ENCODE results near the gene C2orf42.

C2orf42 gene

DNA sequence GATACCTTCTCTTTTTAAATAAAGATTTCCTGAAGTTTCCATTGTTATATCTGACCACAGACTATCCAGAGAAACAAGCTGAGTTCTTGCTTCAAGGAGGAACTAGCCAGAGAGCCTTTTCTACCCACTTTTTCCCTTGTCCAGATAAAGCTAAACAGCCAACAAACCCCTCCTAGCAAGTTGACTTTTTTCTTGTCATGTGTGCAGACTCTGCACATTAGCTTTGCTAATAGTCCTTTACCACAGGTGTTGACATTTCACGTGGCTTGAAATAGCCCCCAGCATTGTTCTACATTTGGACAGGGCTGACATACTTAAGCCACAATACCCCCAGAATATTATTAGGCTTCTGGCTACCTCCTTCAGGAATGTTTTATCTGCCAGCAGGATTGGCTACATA lies 62.8 kb downstream of the C2orf42 start:
- H3K4me1 ChIP-seq (ENCODE audit: control insufficient read depth, insufficient read depth, low read length): peaks cover 37% of the 10 kb centered on the region
- H3K27me3 ChIP-seq (ENCODE audit: control insufficient read depth in 1 of 2, insufficient read depth in 2 of 2, low read length in 2 of 2): no peaks in the 10 kb centered on the region
- no peak overlapping the region for H3K9ac ChIP-seq (ENCODE audit: low read length in 2 of 2)
- no peaks in the 10 kb centered on the region for H3K9me3 ChIP-seq (ENCODE audit: control insufficient read depth in 2 of 2, low read length in 2 of 2)
- H3K4me3 ChIP-seq (ENCODE audit: low read length in 2 of 2): no peak overlapping the region
- no peaks in the 10 kb centered on the region for H3K36me3 ChIP-seq (ENCODE audit: control insufficient read depth in 2 of 2, insufficient read depth in 2 of 2, low read length in 2 of 2)
- H3K27ac ChIP-seq (ENCODE audit: low read length): no peak overlapping the region

DNA sequence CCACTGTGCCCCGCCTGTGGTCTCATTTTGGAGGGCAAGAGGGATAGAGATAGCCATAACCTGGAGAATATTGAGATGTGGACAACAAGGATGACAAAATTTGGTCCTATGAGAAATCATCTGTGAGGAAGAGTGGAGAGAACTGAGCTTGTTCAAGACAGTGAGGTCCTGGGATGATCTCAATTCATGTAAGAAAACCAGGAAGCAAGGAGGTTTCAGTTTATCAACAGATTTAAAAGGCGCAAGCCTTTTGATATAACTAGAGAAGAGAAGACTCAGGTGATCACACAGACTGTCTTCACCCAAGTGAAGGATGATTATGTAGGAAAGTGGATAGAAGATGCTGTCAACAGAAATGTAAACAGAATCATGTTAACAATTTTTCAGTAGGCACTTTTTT lies 64.4 kb downstream of the C2orf42 start:
- Histone ChIP-seq H3K27me3 (ENCODE audit: control insufficient read depth in 1 of 2, insufficient read depth in 2 of 2, low read length in 2 of 2) (no peaks in the 10 kb centered on the region), H3K4me3 (ENCODE audit: low read length in 2 of 2) (no peak overlapping the region), H3K9me3 (ENCODE audit: control insufficient read depth in 2 of 2, low read length in 2 of 2) (no peaks in the 10 kb centered on the region), H3K9ac (ENCODE audit: low read length in 2 of 2) (no peak overlapping the region), H3K4me1 (ENCODE audit: control insufficient read depth, insufficient read depth, low read length) (peaks cover 26% of the 10 kb centered on the region), H3K36me3 (ENCODE audit: control insufficient read depth in 2 of 2, insufficient read depth in 2 of 2, low read length in 2 of 2) (no peaks in the 10 kb centered on the region), H3K27ac (ENCODE audit: low read length) (no peak overlapping the region)

DNA sequence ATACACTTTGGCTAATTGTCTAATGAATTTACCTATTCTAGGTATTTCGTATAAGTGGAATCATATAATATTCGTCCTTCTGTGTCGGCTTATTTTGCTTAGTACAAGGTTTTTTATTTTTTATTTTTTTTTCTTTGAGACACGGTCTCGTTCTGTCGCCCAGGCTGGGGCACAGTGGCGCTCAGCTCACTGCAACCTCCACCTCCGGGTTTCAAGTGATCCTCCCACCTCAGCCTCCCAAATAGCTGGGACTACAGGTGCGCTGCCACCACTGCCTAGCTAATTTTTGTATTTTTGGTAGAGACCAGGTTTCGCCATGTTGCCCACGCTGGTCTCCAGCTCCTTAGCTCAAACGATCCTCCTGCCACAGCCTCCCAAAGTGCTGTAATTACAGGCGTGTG lies 65.3 kb downstream of the C2orf42 start:
- no peaks in the 10 kb centered on the region for H3K36me3 ChIP-seq (ENCODE audit: control insufficient read depth in 2 of 2, insufficient read depth in 2 of 2, low read length in 2 of 2)
- peak overlapping the region; percentile 73 to 81 for H3K4me3 ChIP-seq (ENCODE audit: low read length in 2 of 2)
- no peaks in the 10 kb centered on the region for H3K9me3 ChIP-seq (ENCODE audit: control insufficient read depth in 2 of 2, low read length in 2 of 2)
- H3K4me1 ChIP-seq (ENCODE audit: control insufficient read depth, insufficient read depth, low read length): peaks cover 24% of the 10 kb centered on the region
- H3K9ac ChIP-seq (ENCODE audit: low read length in 2 of 2): peak overlapping the region; percentile 98
- peak overlapping the region; percentile 98 for H3K27ac ChIP-seq (ENCODE audit: low read length)
- no peaks in the 10 kb centered on the region for H3K27me3 ChIP-seq (ENCODE audit: control insufficient read depth in 1 of 2, insufficient read depth in 2 of 2, low read length in 2 of 2)

DNA sequence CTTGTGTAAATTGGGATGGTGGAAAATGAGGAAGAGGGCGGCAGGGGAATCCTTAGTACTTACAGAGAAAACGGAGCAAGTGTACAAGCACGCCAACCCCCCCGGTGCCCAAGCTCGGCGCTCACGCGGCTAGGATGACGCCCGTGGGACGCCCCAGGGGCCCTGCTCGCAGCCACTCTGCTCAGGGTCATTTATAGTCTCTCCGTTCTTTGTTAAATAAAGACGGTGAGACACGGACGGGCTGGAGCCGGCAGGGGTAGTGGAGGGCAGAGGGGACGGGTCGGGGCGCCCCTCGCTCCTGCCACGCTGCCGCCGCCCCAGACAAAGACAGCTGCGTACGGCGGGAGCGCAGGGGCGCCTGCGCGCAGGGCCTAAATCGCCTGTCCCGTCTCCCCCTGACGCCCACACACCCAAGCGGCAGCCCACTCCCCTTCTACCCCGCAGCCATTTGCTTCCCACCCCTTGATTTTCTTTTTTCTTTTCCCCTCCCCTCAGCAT lies 65.8 kb downstream of the C2orf42 start:
- peak overlapping the region; percentile 73 to 81 for H3K4me3 ChIP-seq (ENCODE audit: low read length in 2 of 2)
- peaks cover 24% of the 10 kb centered on the region for H3K4me1 ChIP-seq (ENCODE audit: control insufficient read depth, insufficient read depth, low read length)
- H3K9me3 ChIP-seq (ENCODE audit: control insufficient read depth in 2 of 2, low read length in 2 of 2): no peaks in the 10 kb centered on the region
- no peaks in the 10 kb centered on the region for H3K36me3 ChIP-seq (ENCODE audit: control insufficient read depth in 2 of 2, insufficient read depth in 2 of 2, low read length in 2 of 2)
- H3K27ac ChIP-seq (ENCODE audit: low read length): peak overlapping the region; percentile 98
- no peaks in the 10 kb centered on the region for H3K27me3 ChIP-seq (ENCODE audit: control insufficient read depth in 1 of 2, insufficient read depth in 2 of 2, low read length in 2 of 2)
- peak overlapping the region; percentile 98 for H3K9ac ChIP-seq (ENCODE audit: low read length in 2 of 2)

DNA sequence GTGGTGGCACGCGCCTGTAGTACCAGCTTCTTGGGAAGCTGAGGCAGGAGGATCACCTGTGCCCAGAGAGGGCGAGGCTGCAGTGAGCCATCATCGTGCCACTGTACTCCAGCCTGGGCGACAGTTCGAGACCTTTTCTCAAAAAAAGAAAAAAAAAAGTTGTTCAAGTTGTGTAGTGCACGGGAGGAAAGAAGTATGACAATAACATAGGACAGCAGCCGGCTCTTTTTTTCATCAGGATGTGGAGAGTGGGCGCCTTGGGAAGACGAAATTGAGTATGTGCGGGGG lies 67.0 kb downstream of the C2orf42 start:
- no peaks in the 10 kb centered on the region for H3K27me3 ChIP-seq (ENCODE audit: control insufficient read depth in 1 of 2, insufficient read depth in 2 of 2, low read length in 2 of 2)
- H3K4me1 ChIP-seq (ENCODE audit: control insufficient read depth, insufficient read depth, low read length): peaks cover 24% of the 10 kb centered on the region
- H3K27ac ChIP-seq (ENCODE audit: low read length): peak overlapping the region; percentile 98
- H3K9ac ChIP-seq (ENCODE audit: low read length in 2 of 2): peak overlapping the region; percentile 29 to 98
- H3K4me3 ChIP-seq (ENCODE audit: low read length in 2 of 2): peak overlapping the region; percentile 73 to 81
- H3K36me3 ChIP-seq (ENCODE audit: control insufficient read depth in 2 of 2, insufficient read depth in 2 of 2, low read length in 2 of 2): no peaks in the 10 kb centered on the region
- H3K9me3 ChIP-seq (ENCODE audit: control insufficient read depth in 2 of 2, low read length in 2 of 2): no peaks in the 10 kb centered on the region

DNA sequence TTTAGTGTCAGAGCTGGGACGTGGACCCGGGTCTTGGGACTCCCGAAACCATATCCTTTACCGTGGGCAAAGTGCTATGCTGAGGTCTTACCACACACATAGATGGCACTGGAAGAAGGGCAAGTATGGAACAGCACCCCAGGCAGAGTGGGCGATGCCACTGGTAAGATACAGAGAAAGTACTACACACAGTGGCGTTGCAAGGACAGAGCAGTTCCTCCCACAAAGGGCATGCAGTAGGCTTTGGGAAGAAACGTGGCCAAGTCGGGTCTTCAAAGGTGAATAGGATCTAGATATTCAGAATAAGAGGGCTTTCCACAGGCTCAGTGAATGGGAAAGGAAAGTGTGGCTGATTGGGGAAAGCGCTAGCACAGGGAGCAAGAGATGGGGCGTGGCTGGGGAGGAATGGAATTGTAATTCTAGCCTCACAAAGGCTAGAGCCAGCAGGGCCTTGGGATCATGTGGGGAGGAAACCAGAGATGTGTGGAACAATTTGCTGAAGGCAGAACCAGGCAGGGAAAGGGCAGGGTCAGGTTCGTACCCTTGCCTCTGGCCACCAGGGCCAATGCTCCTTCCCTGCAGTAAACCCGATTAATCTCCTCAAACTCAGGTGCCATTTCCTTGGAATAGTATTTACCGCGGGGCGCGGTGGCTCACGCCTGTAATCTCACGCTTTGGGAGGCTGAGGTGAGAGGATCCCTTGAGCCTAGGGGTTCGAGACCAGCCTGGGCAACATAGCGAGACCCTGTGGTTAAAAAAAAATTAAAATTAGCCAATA lies 67.6 kb downstream of the C2orf42 start:
- H3K9me3 ChIP-seq (ENCODE audit: control insufficient read depth in 2 of 2, low read length in 2 of 2): no peaks in the 10 kb centered on the region
- H3K4me1 ChIP-seq (ENCODE audit: control insufficient read depth, insufficient read depth, low read length): peaks cover 24% of the 10 kb centered on the region
- no peaks in the 10 kb centered on the region for H3K27me3 ChIP-seq (ENCODE audit: control insufficient read depth in 1 of 2, insufficient read depth in 2 of 2, low read length in 2 of 2)
- H3K9ac ChIP-seq (ENCODE audit: low read length in 2 of 2): peak overlapping the region; percentile 13 to 98
- H3K36me3 ChIP-seq (ENCODE audit: control insufficient read depth in 2 of 2, insufficient read depth in 2 of 2, low read length in 2 of 2): no peaks in the 10 kb centered on the region
- H3K4me3 ChIP-seq (ENCODE audit: low read length in 2 of 2): peak overlapping the region; percentile 73 to 81
- peak overlapping the region; percentile 98 for H3K27ac ChIP-seq (ENCODE audit: low read length)

DNA sequence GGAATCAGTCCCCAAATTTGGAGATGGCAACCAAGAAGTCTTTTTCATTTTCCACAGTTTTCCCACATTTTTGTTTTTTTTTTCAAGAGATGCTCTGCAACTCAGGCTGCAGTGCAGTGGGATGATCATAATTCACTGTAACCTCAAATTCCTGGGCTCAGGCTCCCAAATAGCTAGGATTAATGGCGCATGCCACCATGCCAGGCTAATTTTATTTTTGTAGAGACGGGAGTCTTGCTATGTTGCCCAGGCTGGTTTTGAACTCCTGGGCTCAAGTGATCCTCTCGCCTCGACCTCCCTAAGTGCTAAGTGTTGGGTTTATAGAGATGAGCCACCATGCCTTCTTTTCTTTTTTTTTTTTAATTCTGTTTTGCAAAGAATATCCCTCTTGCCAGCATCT lies 68.3 kb downstream of the C2orf42 start:
- H3K27ac ChIP-seq (ENCODE audit: low read length): no peak overlapping the region
- H3K4me1 ChIP-seq (ENCODE audit: control insufficient read depth, insufficient read depth, low read length): peaks cover 24% of the 10 kb centered on the region
- H3K9me3 ChIP-seq (ENCODE audit: control insufficient read depth in 2 of 2, low read length in 2 of 2): no peaks in the 10 kb centered on the region
- H3K9ac ChIP-seq (ENCODE audit: low read length in 2 of 2): no peak overlapping the region
- H3K36me3 ChIP-seq (ENCODE audit: control insufficient read depth in 2 of 2, insufficient read depth in 2 of 2, low read length in 2 of 2): no peaks in the 10 kb centered on the region
- no peak overlapping the region for H3K4me3 ChIP-seq (ENCODE audit: low read length in 2 of 2)
- H3K27me3 ChIP-seq (ENCODE audit: control insufficient read depth in 1 of 2, insufficient read depth in 2 of 2, low read length in 2 of 2): no peaks in the 10 kb centered on the region

DNA sequence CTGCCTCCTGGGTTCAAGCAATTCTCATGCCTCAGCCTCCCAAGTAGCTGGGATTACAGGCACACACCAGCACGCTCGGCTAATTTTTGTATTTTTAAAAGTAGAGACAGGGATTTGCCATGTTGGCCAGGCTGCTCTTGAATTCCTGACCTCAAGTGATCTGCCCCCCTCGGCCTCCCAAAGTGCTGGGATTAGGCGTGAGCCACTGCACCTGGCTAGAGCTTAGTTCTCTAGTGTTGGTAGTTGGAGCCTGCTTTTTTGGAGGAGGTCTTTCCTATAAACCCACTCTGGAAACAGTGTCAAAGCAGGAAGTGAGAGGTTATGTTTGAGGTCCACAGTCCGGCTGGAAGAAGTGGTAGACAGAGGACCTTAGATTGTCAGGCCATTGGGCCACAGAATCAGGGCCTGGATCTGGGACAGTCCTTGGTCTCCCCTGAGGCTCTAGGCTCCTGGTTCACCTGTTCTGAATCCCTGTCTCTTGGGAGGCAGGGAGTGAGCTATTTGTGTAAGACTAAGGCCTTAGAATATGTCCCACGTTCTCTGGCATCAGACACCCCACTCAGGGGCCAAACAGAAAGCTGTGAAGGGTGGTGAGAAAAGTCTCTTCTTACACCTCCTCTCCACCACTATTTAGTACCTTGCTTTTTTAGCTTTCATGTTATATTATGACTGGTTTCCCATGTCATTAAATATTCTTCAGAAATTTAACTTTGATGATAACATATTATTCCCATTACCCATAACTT lies 69.0 kb downstream of the C2orf42 start:
- H3K9ac ChIP-seq (ENCODE audit: low read length in 2 of 2): no peak overlapping the region
- H3K4me1 ChIP-seq (ENCODE audit: control insufficient read depth, insufficient read depth, low read length): peaks cover 21% of the 10 kb centered on the region

DNA sequence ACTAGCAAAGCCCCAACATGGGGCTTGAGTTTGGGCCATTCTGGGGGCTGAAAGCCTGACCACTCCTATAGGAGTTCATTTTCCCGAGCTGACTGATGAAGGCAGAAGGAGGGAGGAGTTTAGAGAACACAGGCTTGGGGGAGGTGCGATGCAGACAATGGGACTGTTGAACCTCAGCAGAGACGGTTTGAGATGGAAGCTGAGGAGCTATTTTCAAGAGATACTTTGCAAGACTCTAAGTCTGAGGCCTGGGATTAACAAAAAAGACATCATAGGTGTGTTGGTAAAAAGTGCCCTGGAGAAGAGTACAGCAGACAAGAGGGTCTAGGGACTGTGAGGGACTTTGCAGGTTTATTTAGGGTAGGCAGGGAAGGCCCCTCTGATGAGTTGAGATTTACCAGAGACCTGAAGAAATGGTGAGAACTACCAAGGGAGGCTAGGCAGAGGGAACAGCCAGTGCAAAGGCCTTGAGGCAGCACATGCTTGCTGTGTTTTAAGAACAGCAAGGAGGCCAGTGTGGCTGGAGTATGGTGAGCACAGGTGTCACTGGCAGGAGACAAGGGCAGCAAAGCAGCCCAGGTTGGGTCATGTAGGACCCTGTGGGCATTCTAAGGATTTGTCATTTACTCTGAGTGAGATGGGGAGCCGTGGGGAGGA lies 71.9 kb downstream of the C2orf42 start:
- H3K27me3 ChIP-seq (ENCODE audit: control insufficient read depth in 1 of 2, insufficient read depth in 2 of 2, low read length in 2 of 2): no peaks in the 10 kb centered on the region
- no peaks in the 10 kb centered on the region for H3K36me3 ChIP-seq (ENCODE audit: control insufficient read depth in 2 of 2, insufficient read depth in 2 of 2, low read length in 2 of 2)
- H3K9me3 ChIP-seq (ENCODE audit: control insufficient read depth in 2 of 2, low read length in 2 of 2): no peaks in the 10 kb centered on the region
- no peak overlapping the region for H3K27ac ChIP-seq (ENCODE audit: low read length)
- no peak overlapping the region for H3K4me3 ChIP-seq (ENCODE audit: low read length in 2 of 2)
- H3K4me1 ChIP-seq (ENCODE audit: control insufficient read depth, insufficient read depth, low read length): peaks cover 11% of the 10 kb centered on the region
- no peak overlapping the region for H3K9ac ChIP-seq (ENCODE audit: low read length in 2 of 2)

More for the DNA sequence above, 69.0 kb downstream of the C2orf42 start:
- H3K27me3 ChIP-seq (ENCODE audit: control insufficient read depth in 1 of 2, insufficient read depth in 2 of 2, low read length in 2 of 2): no peaks in the 10 kb centered on the region
- no peak overlapping the region for H3K4me3 ChIP-seq (ENCODE audit: low read length in 2 of 2)
- H3K27ac ChIP-seq (ENCODE audit: low read length): peak overlapping the region; percentile 24
- H3K9me3 ChIP-seq (ENCODE audit: control insufficient read depth in 2 of 2, low read length in 2 of 2): no peaks in the 10 kb centered on the region
- H3K36me3 ChIP-seq (ENCODE audit: control insufficient read depth in 2 of 2, insufficient read depth in 2 of 2, low read length in 2 of 2): no peaks in the 10 kb centered on the region

DNA sequence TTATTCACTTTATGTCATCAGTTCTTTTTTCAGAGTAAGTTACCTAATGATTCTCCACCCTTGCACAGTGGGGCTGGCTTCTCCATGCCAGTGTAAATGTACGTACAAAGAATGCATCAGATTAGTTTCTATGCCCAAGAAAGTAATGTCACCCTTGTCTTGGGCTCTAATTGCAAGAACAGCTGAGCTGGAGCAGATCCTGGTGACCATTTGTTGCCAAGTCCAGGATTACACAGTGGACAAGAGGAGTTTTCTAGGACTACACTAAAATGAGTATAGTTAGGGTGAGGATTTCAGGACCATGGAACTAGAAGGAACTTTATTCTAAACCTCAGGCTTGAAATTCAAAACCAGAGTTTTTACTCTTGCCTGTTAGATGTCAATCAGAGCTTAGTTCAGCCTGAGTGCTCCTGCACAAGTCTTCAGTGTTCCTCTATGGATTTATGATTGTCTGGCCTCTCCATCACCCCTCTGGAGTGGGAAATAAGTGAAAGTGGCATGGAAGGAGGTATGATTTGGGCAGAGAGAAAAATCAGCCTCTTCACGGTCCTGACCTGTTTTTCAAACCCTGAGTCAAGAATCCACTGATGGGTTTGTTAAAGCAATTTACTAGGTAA lies 73.8 kb downstream of the C2orf42 start:
- Histone ChIP-seq H3K9ac (ENCODE audit: low read length in 2 of 2) (no peak overlapping the region), H3K4me3 (ENCODE audit: low read length in 2 of 2) (no peak overlapping the region), H3K36me3 (ENCODE audit: control insufficient read depth in 2 of 2, insufficient read depth in 2 of 2, low read length in 2 of 2) (no peaks in the 10 kb centered on the region), H3K4me1 (ENCODE audit: control insufficient read depth, insufficient read depth, low read length) (peaks cover 3% of the 10 kb centered on the region), H3K27me3 (ENCODE audit: control insufficient read depth in 1 of 2, insufficient read depth in 2 of 2, low read length in 2 of 2) (no peaks in the 10 kb centered on the region), H3K27ac (ENCODE audit: low read length) (no peak overlapping the region), H3K9me3 (ENCODE audit: control insufficient read depth in 2 of 2, low read length in 2 of 2) (no peaks in the 10 kb centered on the region)

Data from stomach smooth muscle (tissue), 2 donors.